Measurements from ENCODE around the gene GSE1. TPM values are rescaled to one million over a fixed set of nuclear protein-coding genes. Genes with fewer than 3 reads are reported as not detected.

GSE1 gene
- total RNA-seq, 6 experiments from 2014 or later = 49.2 to 62.3 (median 58.1) TPM

- Mint-ChIP-seq H3K4me1 (ENCODE audit: low read depth) (peaks cover 7% of the 10 kb centered on the region), H3K4me3 (peak overlapping the region; percentile 24; the same call in 1 of the 2 replicates), H3K27me3 (ENCODE audit: insufficient read depth) (peaks cover 8% of the 10 kb centered on the region), H3K9me3 (no peaks in the 10 kb centered on the region), H3K27ac (no peak overlapping the region), H3K36me3 (ENCODE audit: low read depth) (no peaks in the 10 kb centered on the region)
- TF ChIP-seq CTCF (IDR thresholded peaks at IDR 0.05) = no peak
- DNase-seq = no peak
Measured at GRCh38 chr16:85656351-85657266, 43.5 kb downstream of the GSE1 start.

- no peak for DNase-seq
- Mint-ChIP-seq H3K36me3 (ENCODE audit: low read depth) (no peaks in the 10 kb centered on the region), H3K27me3 (ENCODE audit: insufficient read depth) (peaks cover 11% of the 10 kb centered on the region), H3K4me3 (no peak overlapping the region), H3K27ac (no peak overlapping the region), H3K4me1 (ENCODE audit: low read depth) (peaks cover 7% of the 10 kb centered on the region), H3K9me3 (no peaks in the 10 kb centered on the region)
- no peak for TF ChIP-seq CTCF (IDR thresholded peaks at IDR 0.05)
Measured at GRCh38 chr16:85657267-85657650, 44.1 kb downstream of the GSE1 start.

- no peak for DNase-seq
- TF ChIP-seq CTCF (IDR thresholded peaks at IDR 0.05) = no peak
- no peak overlapping the region for H3K27ac Mint-ChIP-seq
- no peaks in the 10 kb centered on the region for H3K9me3 Mint-ChIP-seq
- H3K4me1 Mint-ChIP-seq (ENCODE audit: low read depth) = peaks cover 7% of the 10 kb centered on the region
- no peaks in the 10 kb centered on the region for H3K36me3 Mint-ChIP-seq (ENCODE audit: low read depth)
- H3K4me3 Mint-ChIP-seq = no peak overlapping the region
- peaks cover 11% of the 10 kb centered on the region for H3K27me3 Mint-ChIP-seq (ENCODE audit: insufficient read depth)
Measured at GRCh38 chr16:85657996-85658395, 44.9 kb downstream of the GSE1 start.

GRCh38 chr16:85658504-85659326, 45.6 kb downstream of the GSE1 start:
- Mint-ChIP-seq H3K9me3 (no peaks in the 10 kb centered on the region), H3K27me3 (ENCODE audit: insufficient read depth) (peaks cover 11% of the 10 kb centered on the region), H3K4me1 (ENCODE audit: low read depth) (peaks cover 7% of the 10 kb centered on the region), H3K27ac (no peak overlapping the region), H3K36me3 (ENCODE audit: low read depth) (no peaks in the 10 kb centered on the region), H3K4me3 (no peak overlapping the region)
- TF ChIP-seq CTCF (IDR thresholded peaks at IDR 0.05) = no peak
- no peak for DNase-seq

- Mint-ChIP-seq H3K4me3 (no peak overlapping the region; the same call in 1 of the 2 replicates), H3K4me1 (ENCODE audit: low read depth) (peaks cover 7% of the 10 kb centered on the region), H3K36me3 (ENCODE audit: low read depth) (peaks cover 1% of the 10 kb centered on the region; the same call in 1 of the 2 replicates), H3K27ac (peak overlapping the region; percentile 16; the same call in 1 of the 2 replicates), H3K9me3 (no peaks in the 10 kb centered on the region), H3K27me3 (ENCODE audit: insufficient read depth) (peaks cover 13% of the 10 kb centered on the region)
- TF ChIP-seq CTCF (IDR thresholded peaks at IDR 0.05) = no peak
- no peak for DNase-seq
Measured at GRCh38 chr16:85659336-85659735, 46.2 kb downstream of the GSE1 start.

All from HFFc6 (cell line).